Neural crest cell (in vitro differentiated cells): ENCODE data around the gene TXNDC2. TPM values are rescaled to one million over a fixed set of nuclear protein-coding genes. Genes with fewer than 3 reads are reported as not detected.

Experiments used
- DNase-seq: peaks from one replicate; pipeline ENCODE4 v3.0.0; 2021; ENCODE audit warnings: low read depth, mixed read lengths, low spot score
- H3K27ac Mint-ChIP-seq: one replicate; pipeline ENCODE4 v1.8.0; 2021; ENCODE audit warnings: mild to moderate bottlenecking, mixed read lengths; ENCODE audit not compliant: unreplicated experiment
- H3K27me3 Mint-ChIP-seq: 2 replicates; pipeline ENCODE4 v1.8.0; 2021; ENCODE audit warnings: low read depth, mild to moderate bottlenecking, mixed read lengths
- H3K36me3 Mint-ChIP-seq: 2 replicates; pipeline ENCODE4 v1.8.0; 2021; ENCODE audit warnings: low read depth, mild to moderate bottlenecking, mixed read lengths
- H3K4me1 Mint-ChIP-seq: 2 replicates; pipeline ENCODE4 v1.8.0; 2021; ENCODE audit warnings: mixed read lengths
- H3K4me3 Mint-ChIP-seq: one replicate; pipeline ENCODE4 v1.8.0; 2021; ENCODE audit warnings: mild to moderate bottlenecking, mixed read lengths
- H3K9me3 Mint-ChIP-seq: 2 replicates; pipeline ENCODE4 v1.8.0; 2021; ENCODE audit warnings: mixed read lengths
- CTCF ChIP-seq: fragments of 200-600 bp; sonication (generic); conservative IDR thresholded peaks from 2 replicates; pipeline ENCODE4 v1.5.0; 2021; ENCODE audit warnings: antibody characterized with exemption, mild to moderate bottlenecking
- total RNA-seq: library from RNA; stranded (reverse); gene quantifications from 2 replicates; pipeline ENCODE4 v1.2.1, GENCODE V29; 2021

The TXNDC2 gene
- total RNA-seq, 1 donor from 2014 or later: not detected

DNA sequence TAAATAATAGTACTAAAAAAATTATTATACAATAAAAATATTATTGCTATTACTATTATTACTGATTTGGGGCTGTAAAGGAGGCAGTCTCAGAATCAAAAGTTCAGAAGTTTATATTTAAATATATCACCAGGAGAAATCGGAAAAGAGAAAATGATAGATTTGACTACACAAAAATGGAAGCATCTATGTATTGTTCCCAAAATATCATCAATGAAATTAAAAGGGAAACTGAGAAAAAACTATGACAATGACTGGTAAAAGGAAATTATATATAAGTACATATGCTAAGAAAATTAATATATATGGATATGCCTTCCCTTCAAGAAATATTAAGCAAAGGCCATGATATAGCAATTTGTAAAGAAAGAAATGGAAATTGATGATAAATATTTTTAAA, 7.7 kb upstream of the TXNDC2 start:
- DNase-seq: no peak
- H3K9me3 Mint-ChIP-seq: no peaks in the 10 kb centered on the region
- H3K27ac Mint-ChIP-seq: no peak overlapping the region
- H3K36me3 Mint-ChIP-seq: no peaks in the 10 kb centered on the region
- H3K27me3 Mint-ChIP-seq: no peaks in the 10 kb centered on the region
- TF ChIP-seq CTCF: no peak
- H3K4me1 Mint-ChIP-seq: no peaks in the 10 kb centered on the region
- no peak overlapping the region for H3K4me3 Mint-ChIP-seq

DNA sequence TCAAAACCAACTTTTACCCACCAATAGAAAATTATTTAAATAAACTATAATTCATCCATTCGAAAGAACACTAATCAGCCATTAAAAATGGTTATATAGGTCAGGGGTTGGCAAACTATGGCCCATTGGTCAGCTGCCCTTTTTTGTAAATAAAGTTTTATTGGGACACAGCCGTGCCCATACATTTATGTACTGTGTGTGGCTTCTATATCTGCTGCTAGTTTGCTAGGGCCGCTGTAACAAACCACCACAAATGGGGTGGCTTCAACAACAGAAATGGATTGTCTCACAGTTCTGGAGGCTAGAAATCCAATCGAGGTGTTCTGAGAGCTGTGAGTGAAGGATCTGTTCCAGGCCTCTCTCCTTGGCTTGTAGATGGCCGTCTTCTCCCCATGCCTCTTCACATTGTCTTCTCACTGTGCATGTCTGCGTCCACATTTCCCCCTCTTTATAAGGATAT, 7.0 kb upstream of the TXNDC2 start:
- Mint-ChIP-seq H3K27me3 (no peaks in the 10 kb centered on the region), H3K4me1 (no peaks in the 10 kb centered on the region), H3K36me3 (no peaks in the 10 kb centered on the region), H3K4me3 (no peak overlapping the region), H3K27ac (no peak overlapping the region), H3K9me3 (no peaks in the 10 kb centered on the region)
- TF ChIP-seq CTCF: no peak
- DNase-seq: no peak

GRCh38 chr18:9884090-9884489, 1.7 kb upstream of the TXNDC2 start:
- no peak overlapping the region for H3K27ac Mint-ChIP-seq
- TF ChIP-seq CTCF: no peak
- H3K27me3 Mint-ChIP-seq: no peaks in the 10 kb centered on the region
- no peak for DNase-seq
- no peak overlapping the region for H3K4me3 Mint-ChIP-seq
- H3K4me1 Mint-ChIP-seq: no peaks in the 10 kb centered on the region
- peaks cover 8% of the 10 kb centered on the region for H3K9me3 Mint-ChIP-seq
- no peaks in the 10 kb centered on the region for H3K36me3 Mint-ChIP-seq

- Mint-ChIP-seq H3K9me3 (peaks cover 8% of the 10 kb centered on the region), H3K27me3 (no peaks in the 10 kb centered on the region), H3K36me3 (no peaks in the 10 kb centered on the region), H3K4me1 (no peaks in the 10 kb centered on the region), H3K4me3 (no peak overlapping the region), H3K27ac (no peak overlapping the region)
- no peak for DNase-seq
- TF ChIP-seq CTCF: no peak
These were observed 1.1 kb upstream of the TXNDC2 start for GRCh38 chr18:9884532-9885140.

- no peaks in the 10 kb centered on the region for H3K4me1 Mint-ChIP-seq
- H3K36me3 Mint-ChIP-seq: no peaks in the 10 kb centered on the region
- H3K4me3 Mint-ChIP-seq: no peak overlapping the region
- no peak overlapping the region for H3K27ac Mint-ChIP-seq
- DNase-seq: no peak
- H3K9me3 Mint-ChIP-seq: peaks cover 8% of the 10 kb centered on the region
- H3K27me3 Mint-ChIP-seq: no peaks in the 10 kb centered on the region
- TF ChIP-seq CTCF: no peak
These were observed 204 bp downstream of the TXNDC2 start for GRCh38 chr18:9886005-9886348.
